Non-pigmented ciliary epithelial cell (primary cell): ENCODE measurements around the gene LMCD1.
"Not testable (repeated sequence)": the region's sequence is repeated elsewhere in the genome, so short reads cannot be mapped to it uniquely, and the experiment has no call there.

Experiments
- DNase-seq: peaks from one replicate; pipeline ENCODE4 v3.0.0-alpha.2; 2010; ENCODE audit warnings: low read depth

Gene LMCD1

DNA sequence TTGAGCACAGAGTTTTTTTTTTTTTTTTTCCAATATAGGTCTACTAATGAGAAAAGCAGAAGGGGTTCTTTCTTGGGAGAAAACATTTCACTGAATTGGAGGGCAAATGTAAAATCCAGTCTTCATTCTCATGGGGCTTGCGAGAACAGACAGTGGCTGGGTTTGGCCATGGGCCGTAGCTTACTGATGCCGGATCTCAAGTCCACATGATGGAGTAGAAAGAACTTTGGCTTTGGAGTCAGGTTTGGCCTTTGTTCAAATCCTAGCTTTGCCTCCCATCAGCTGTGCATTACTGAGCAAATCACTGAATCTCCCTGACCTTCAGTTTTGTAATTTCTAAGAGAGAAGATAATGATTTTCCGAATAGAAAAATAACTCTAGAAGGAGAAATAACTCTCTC is 59.7 kb downstream of the LMCD1 start:
- no peak for DNase-seq

DNA sequence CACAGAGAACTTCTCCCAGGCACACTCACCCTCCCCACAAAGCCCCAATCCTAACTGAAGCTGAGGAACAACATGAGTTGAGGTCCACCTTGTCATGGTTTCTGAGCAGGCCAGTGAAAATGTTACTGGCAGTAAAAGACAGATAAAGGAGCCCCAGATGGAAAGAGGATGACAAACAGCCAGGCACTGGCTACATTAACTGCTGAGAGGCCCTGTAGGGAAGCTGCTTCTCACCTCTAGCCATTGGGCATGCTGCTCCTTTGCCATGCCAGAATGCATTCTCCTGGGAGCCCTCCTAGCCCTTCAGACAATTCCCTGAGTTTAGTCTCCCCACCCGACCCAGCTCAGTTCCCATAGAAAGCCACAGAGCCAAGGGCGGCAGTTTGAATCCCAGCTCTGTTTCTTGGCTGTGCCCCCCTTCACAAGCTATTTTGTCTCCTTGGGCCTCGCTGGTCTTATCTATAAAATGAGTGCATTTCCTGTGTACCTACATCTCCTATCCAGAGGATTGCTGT is 60.5 kb downstream of the LMCD1 start:
- no peak for DNase-seq

DNA sequence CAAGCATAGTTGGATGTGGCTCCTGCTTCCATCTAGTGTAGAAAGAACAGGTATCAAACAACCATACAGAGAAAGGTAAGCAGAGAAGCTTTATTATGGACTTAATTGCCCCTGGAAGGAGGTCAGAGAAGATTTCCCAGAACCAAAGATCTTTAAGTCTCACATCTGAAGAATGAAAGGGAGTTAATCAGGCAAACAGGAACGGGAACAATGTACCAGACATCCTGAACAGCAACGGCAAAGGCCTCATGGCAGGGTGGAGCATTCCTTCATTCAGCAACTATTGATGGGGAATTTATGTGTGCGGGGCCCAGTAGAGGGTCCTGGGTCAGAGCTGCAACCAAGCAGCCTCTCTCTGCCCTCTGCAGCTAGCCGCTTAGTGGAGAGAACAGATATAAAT is 61.5 kb downstream of the LMCD1 start:
- no peak for DNase-seq

DNA sequence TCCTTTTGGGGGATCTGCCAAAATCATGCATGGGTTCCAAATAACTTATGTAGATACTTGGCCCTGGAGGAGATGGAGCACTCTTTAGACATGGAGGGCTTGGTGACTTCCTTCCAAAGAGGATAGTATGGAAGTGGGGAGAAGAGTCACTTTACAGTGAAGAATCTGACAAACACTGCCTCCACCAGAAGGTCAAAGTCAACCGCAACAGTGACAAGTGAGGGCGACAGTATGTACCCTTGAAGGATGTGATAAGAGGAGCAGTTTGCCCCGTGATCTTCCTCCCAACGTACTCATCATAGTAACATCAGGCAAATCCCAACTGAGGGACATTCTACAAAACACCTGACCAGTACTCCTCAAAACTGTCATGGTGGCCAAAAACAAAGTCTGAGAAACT is 62.0 kb downstream of the LMCD1 start:
- no peak for DNase-seq

DNA sequence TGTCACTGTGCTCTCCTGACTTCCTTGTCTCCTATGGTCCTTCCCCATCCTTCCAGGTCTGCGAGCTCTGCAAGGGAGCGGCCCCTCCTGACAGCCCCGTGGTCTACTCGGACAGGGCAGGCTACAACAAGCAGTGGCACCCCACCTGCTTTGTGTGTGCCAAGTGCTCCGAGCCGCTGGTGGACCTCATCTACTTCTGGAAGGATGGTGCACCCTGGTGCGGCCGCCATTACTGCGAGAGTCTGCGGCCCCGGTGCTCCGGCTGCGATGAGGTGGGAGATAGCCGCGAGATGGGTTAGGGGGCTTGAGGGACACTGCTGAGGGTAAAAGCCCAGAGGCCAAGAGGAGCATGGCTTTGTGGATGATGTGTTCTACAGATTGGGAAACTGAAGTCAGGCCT is 63.8 kb downstream of the LMCD1 start:
- DNase-seq = no peak

DNA sequence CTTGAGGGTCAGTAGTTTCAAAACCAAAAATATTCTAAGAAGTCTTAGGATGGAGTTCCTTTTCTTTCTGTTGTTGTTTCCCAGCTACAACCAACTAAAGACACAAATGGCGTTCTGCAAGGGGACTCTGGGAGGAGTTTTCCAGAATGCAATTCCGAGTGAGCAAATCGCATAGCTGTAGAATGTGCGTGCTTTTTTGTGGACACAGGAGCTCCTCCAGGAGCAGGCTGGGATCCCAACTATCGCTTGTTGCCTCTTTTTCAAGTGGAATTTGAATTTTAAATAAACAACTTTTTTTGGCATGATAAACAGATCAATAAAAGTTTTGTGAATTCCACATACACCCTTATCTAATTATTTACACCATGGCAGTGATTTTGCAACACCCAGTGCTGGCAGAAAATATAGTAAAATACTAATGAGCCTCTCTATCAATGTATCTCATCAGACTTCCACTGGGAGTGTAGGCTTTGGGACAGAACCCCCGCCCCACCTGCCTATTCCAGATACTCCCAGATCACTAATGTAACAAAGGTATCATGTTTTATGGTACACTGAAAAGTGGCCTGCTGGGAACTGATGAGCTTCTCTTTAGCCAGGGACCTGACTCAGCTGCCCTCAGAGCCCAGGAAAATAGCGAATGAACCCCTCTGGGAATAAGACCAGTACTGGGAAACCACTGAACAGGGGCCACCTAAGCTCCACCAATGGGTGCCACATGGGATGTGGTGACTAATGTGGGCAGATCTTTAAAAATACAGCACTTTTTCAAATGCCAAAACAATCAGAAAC is 66.4 kb downstream of the LMCD1 start:
- no peak for DNase-seq

DNA sequence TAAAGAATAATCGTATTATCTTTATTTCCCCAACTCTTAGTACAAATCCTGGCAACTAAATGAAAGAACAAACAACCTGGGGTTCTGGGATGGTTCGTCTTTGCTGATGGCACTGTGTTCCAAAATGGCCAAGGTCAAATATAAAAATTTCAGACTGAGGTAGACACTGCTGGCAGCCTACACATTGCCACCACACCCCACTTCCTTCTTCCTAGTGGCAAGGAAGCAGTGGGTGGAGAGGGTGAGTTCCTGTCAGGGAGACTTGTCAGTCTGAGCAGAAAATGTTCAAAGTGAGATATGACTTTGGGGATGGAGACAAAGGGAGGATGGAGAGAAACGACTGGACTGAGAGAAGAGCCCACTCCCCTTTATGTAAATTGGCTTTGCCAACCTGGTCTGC is 69.6 kb downstream of the LMCD1 start:
- DNase-seq = no peak

DNA sequence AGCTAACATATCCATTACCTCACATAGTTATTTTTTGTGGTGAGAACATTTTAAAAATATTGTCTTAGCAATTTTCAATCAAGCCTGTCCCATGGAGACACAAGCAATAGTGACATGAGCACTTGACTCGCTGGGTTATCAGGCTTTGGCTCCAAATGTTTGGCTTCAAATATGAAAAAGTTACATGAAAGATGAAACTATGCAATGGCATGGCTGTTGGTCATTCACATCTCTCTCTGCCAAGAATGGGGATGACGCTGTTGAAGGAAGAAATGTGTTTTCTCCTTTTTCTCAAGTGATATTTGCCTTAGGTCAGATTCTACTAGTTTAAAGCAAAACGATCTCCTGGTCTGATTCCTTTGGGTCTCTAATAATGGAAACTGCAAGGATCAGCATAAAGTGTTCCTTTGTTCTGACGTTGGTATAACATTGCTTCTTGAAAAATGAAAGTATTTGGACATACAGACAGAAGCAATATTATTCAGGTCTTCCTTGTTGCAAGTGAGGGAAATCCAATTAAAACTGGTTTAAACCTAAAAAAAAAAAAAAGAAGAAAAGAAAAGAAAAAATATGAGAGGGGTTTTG is 71.8 kb downstream of the LMCD1 start:
- DNase-seq = no peak

DNA sequence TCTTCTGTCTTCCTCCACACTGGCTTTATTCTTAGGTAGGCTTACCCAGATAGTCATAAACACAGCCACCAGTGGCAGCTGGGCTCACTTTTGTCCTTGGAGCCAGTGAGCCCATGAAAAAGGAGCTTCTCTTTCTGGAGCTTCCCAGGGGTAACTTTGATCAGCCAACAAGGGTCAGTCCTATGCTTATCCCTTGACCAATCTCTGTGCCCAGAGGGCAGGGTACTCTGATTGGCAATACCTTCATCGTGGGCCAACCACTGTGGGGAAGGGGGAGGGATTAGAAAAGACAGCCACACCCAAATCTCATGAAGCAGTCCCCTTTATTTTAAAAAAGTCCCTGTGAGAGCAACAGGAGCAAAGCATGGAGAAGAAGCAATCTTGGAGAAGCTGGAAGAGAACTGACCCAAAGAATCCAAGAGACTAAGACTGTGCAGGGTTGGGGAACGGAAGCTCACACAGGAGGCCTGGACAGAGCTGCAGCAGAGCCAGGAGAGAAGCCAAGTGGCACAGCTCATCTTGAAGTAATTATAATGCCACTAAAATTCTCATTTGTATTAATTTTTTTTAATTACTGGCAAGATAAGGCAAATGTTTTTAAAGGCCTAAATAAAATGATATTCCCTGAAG is 72.5 kb downstream of the LMCD1 start:
- DNase-seq = no peak

DNA sequence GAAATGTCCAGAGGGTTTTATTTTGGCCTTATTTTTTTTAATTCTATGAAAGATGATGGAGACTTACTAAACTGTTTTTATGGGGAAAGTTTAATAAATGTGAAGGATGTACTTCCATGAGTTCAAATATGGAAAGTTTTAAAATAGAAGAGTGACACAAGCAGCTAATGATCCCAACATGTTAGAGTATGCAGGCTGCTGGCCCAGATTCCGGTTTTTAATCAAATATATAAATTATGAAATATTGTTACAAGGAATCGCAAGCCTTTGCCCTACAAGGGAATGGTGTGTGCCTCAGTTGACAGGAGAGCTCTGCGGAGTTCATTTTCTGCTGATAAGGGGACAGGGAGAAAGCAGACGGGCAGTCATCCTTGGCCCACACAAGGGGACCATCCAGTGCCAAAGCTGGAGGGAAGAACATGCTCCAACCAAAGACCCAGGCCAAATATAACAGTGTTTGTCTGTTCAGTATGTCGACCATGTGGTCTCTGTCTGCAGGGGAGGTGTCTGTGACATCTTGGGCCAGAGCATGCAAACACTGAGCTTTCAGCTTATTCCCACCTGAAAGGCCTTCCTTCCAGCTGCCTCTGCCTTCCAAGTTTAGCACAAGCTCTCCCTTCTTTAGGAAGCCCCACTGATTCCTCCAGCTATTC is 73.2 kb downstream of the LMCD1 start:
- no peak for DNase-seq

DNA sequence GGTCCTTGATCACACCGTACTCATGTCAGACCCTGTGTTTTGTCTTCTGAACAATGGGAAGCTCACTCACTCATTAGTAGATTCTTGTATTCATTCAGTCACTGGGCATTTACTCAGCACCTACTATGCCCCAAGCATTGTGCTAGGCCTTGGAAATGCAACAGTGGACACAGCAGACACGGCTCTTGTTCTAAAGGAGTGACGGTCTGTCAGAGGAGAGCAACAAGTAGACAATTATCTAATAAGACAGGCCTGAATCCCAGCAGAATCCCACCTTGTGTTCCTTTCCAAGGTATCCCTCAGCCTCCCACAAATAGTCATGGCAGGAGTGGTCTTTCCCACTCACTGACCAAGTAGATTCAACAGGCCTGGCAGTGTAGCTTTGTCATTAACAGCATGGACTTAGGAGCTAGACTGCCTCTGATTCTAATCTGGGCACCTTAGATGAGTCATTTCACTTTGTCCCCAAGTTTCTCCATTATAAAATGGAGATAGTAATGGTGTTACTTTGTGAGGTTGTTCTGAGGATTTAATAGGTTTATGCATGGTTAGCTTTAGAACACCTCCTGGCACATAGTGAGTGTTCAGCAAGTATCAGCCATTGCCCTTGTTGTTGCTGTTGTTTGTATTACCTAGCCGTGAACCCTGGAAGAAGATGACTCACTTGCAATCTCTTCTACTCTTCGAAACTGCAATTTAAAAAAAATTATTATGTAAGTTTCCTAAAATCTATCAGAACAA is 73.9 kb downstream of the LMCD1 start:
- DNase-seq = no peak

DNA sequence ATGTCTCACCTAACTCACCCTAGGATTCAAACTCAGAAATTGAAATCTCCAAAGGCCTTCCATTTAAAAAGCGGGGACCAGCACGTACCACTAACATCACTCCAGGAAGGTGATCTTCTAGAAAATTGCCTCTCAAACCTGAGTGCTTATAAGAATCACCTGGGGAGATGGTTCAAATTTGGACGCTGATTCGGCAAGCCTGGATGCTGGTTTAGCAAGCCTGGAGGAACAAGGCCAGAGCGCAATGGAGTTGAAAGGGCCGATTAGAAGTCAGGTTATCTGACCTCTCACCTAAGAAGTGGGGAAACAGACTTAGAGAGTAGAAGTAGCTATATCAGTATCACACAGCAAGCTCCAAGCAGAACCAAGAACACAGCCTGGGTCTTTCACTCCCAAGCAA is 74.8 kb downstream of the LMCD1 start:
- no peak for DNase-seq

DNA sequence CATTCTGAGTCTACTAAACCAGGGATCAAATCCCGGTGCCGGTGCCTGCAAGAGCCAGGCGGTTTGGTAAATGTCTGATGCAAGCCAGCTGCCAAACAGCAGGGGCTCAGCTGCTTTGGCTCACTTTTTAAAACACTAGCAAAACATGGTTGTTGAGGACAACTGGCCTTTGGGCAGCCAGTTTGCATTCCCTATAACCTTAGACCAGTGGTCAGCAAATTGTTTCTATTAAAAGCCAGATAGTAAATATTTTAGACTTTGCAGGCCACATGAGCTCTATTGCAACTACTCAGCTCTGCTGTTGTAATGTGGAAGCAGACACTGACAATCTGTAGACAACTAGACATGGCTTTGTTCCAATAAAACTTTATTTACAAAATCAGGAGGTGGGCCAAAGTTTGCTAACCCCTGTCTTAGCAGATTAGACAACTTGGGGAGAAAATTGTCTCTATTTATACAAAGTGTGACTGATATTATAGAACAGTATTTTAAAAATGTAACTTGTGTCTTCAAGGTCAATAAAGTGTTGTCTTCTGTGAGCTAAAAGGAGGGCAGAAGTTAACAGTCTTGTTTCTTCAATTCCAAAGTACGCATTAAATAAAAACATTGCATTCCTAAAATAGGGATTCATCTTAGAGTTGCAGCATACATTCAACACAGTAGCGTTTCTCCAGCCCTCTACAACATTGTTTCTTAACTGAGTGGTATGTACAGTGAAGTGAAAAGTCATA is 75.4 kb downstream of the LMCD1 start:
- DNase-seq = peak; percentile 65

DNA sequence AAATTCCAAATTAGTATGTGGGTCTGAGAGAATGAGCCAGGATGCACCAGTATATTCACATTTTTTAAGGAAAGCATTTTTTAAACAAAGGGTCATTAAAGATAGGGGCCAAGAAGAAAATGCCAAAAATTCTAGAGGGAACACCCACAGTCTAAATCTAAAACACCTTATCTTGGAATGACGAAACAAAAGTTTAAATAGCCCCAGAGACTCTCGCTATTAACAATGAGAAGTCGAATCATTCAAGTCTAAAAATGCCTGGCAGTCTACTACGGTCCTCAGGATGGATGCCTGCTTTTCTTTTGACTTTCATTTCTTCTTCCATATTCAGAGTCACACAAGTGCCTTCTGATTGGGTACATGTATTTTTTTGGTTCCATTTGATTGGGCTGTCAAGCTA is 76.7 kb downstream of the LMCD1 start:
- DNase-seq = no peak

DNA sequence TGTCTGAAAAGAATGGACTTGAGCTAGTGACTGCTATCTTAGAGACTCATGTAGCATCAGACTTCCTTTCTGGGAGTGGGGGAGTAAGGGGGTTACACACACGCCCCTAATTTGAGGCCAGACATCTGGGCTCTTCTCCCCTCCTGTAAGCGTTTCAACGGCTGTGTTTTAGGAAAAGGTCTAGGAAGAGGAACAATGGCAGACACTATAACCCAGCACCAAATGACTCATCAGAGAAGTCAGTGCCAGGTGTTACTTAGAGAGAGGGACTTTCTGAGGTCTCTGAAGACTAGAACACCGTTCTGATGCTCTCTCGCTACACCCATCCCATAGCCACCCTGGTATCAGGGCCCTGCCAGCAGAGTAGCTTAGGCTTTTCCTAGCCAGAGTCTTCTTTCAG is 77.5 kb downstream of the LMCD1 start:
- DNase-seq = no peak

DNA sequence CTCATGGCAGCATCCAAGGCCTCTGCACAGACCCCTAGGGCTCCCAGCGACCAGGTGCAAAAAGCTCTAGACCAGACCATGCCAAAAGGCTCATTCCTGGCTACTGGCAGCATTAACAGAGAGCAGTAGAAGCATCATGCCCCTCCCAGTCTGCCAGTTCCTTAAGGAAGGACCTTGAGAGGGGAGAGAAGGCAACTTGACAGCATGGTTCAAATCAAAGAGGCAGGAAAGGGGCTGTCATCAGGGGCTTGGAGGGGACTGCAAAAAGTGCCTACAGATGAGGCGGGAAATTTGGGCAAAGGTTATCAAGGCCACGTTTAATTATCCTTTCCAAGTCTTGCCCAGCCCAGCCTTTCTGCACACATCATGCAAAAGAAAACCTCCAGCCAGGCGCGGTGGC is 78.3 kb downstream of the LMCD1 start:
- no peak for DNase-seq

DNA sequence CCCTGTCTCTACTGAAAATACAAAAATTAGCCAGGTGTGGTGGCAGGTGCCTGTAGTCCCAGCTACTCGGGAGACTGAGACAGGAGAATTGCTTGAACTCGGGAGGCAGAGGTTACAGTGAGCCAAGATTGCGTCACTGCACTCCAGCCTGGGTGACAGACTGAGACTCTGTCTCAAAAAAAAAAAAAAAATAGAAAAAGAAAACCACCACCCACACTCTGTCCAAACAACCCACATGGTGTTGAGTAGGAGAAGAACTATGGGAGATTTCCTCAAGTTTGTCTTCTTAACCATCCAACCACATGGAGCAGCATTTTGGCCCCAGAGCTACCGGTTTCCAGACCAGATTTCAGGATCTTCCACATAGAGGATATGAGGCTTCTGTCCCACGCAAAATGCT is 78.8 kb downstream of the LMCD1 start:
- not testable (repeated sequence) for DNase-seq

DNA sequence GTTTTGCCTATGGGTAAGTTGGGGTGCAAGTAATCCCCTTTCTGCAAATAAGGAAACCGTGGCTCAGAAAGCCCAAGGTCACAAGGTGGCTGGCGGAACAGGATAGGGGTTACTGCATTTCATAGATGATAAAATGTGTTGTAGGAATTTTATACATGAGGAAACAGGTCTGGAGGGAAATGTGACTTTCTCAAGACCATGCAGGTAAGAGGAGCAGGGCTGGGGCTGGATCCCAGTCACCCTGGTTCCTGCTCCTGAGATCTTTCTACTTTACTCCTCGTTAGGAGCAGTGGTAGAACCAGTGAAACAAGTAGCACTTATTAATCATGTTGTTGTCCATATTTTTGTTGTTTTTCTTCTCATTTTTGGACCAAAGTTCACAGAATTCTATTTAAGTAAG is 79.8 kb downstream of the LMCD1 start:
- no peak for DNase-seq

DNA sequence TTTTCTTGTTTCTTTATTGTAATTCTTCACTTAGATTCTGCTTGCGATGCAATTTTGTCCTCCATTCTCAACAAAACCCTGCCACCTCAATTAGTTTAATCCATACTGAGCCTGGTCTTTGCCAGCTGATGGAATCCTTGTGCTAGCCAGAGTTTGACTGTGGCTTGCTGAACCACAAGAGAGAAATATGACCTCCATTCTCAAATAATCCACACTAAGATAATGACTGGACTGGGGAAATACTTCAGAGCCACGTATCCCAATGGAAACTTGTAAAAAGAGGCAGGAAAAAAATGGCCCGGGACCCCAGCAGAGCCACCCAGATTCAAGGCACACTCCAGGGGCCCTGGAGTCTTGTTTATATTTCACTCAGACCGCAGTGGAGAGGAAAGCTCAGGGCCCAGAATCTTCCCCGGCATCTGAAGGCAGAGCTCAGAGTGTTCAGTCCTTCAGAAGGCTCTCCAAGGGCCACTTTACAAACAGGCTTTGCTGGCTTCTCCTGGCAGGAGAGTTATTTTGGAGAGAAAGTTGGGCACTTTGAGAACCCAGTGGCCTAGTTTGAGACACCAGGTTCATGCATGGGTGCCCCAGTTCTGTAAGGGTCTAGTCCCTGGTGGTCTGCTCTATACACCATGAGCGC is 80.3 kb downstream of the LMCD1 start:
- no peak for DNase-seq

DNA sequence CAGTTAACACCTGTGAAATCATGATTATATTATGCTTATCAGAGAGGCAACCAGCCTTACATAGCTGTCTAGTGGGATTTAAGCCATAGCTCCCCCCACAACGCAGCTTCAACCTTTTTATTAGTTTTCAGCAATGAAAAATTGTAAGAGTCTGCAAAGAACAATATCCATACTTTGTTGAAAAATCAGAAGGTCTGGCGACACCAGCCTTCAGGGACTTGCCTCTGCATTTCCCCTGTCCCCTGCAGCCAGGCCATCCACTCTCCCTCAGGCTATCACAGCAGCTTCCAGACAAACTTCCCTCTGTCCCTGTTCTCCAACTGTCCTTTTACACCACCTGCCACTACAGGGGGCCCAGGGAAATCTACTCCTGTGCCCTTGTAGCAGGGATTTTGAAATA is 83.0 kb downstream of the LMCD1 start:
- no peak for DNase-seq
